Right hindlimb (tissue), 1 donor: Measurements from ENCODE around the gene FAM20A.
"Not testable (repeated sequence)": the region's sequence is repeated elsewhere in the genome, so short reads cannot be mapped to it uniquely, and the experiment has no call there.

Experiments
- DNase-seq: peaks from one replicate; pipeline ENCODE4 v3.0.0-alpha.2; 2018

FAM20A gene

GRCh38 chr17:68564415-68565111, 36.6 kb downstream of the FAM20A start:
- no peak for DNase-seq

DNA sequence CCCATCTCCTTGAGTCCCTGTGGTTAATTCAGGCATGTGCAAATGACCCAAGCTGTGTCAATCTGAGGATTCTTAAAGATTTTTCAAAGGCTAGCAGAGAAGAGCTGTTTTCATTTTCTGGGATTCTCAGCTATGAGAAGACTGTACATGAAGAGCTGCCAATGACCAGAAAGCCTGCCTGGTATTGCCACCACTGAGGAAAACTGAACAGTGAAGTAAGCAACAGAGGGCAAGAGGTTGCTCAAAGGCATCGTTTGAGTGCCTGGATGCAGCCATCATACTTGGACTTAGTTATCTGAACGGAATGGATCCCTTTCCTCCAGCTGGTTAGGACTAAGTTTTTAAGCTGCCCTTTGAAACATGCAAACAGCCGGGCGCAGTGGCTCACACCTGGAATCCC, 38.4 kb downstream of the FAM20A start:
- no peak for DNase-seq

GRCh38 chr17:68560966-68561720, 40.0 kb downstream of the FAM20A start:
- DNase-seq, result no peak

- no peak for DNase-seq
These were observed 41.9 kb downstream of the FAM20A start for GRCh38 chr17:68559316-68559715.

GRCh38 chr17:68556551-68556950, 44.6 kb downstream of the FAM20A start:
- no peak for DNase-seq

DNA sequence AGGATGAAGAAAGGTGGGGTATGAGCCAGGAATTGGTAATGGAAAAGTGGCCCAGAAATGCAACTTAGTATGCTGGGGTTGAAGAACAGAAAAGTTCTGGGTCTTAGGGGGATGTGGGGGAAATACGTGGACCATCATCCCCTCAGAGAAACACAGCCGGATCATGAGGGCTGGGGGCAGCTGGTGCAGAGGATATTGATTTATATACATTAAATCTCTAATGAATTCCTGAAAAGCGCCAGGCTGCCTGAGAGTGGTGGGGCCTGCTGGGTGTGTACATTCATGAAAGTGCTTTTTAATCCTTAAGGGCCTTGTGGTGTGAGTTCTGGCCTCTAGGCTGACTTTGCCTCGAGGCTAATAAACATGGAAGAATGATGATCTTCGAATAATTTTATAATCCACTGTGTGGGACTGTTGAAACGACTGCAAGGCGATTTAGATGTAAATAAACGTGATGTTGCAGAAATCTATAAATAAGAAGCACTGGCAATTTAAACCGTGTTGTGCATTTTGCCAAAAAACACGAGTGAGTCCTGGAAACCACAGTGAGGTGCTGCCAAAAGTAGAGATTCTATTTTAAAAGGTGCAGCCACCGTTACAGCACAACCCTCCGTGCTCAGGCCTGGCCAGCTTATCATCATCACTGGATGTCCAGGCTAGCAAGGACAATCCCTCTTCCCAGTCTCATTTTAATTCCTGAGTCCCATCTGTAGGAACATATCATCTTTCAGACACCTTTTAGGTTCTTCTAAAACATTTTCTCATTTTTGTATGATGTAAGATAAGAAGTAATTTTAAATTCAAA, 56.9 kb downstream of the FAM20A start:
- DNase-seq, result no peak

DNA sequence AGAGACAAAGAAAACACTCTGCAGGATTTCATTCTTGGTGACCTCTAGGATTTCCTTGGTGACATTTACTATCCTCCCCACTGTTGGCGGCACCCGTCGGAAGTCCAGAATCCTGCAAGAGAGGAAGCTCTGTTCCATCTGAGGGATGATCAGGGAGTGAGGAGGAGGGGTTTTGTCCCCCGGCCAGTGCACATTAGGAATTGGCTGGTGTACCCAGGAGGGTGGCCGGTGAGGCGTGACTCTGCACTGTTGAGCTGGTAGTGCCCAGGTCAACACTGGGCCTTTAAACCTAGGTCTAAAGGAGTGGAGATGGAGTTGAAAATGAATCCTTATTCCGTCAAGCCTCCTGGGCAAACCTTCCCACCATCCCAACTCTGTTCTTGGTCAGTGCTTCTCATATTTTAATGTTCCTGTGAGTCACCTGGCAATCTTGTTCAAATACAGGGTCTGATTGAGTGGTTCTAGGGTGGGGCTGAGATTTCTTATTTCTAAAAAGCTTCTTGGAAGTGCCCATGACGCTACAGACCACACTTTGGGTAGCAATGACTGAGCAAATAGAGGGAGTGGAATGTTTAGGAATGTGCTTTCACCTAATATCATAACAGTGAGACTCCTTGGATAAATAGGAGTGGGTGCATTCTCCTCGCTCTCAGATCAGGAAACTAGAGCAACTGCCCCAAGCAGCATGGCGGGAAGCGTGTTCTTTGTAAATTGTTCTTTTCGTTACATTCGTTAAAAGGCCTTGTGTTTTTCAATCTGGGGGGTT, 58.3 kb downstream of the FAM20A start:
- DNase-seq, result no peak

GRCh38 chr17:68541816-68542215, 59.4 kb downstream of the FAM20A start:
- no peak for DNase-seq

DNA sequence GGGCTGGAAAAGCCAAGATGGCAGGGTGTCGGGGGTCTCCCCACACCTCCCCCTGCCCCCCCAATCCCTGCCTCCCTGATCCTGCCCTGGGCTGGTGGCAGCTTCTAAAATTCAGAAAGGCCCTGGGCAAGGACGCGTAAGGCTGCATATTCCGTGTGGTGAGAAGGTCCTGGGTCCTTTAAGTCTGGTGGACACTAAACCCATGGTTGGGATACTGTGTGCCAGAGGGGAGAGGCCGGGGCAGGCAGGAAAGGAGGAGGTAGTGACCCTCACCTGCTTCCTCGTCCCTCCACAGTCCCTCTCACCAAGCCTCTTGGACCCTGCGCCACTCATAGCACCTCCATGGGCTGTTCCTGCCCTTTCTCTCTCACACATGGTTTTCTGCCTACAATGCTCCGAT, 60.2 kb downstream of the FAM20A start:
- DNase-seq, result no peak

DNA sequence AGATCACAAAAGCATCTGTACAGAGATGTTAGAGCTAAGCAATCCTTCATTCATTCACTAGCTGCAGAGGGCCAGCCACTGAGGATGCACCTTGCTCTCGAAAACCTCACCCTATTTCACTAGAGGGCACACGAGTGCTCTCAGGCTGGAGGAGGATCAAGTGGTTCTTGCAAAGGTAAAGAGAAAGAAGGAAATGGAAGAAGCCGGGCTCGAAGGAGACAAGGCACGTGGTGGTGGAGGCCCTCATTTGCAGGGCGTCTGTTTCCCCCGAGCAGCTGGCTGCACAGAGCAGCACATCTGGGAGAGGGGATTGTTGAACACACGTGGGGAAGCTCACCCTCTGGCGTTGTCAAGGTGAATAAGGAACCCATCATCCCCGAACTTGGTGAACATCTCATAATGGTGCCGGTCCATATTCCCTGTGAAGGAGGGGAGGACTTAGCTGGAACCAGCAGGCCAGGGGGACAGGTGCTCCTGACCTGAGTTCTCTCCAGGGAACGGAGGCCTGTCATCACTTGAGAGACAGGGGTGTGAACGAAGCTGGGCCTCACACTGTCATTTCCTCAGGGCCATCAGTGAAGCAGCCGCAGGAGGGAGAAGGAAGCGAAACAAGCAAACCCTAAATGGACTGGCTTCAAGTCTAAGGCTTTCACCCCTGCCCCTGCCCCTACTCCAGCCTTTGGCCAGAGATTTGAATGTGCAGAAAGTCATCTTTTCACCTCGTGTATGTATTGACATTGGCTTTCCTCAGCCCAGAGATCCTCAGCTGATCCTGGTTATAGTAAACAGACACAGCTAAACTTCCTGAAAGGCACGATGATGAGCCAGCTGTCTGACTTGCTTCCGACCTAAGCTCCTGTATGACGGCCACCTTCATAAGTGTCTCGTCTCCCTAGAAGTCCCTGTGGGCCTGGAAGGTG, 61.4 kb downstream of the FAM20A start:
- DNase-seq, result no peak

DNA sequence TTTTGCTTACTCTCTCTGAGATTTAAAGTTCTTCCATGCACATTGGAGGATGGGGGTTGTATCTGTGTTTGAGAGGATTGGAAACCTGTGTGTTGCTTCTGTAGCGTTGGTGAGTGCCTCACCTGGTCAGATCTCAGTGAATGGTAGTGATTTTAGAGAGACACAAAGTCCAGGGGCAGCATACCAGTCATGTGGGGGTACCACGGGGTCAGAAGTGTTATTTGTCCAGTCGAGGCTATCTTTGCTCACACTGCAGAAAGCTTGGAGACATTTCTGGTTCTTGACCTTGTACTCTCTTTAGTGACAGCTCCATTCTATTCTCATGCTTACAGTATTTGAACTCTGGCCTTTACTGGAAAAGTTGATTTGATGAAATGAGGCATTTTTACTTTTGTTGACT, 65.2 kb downstream of the FAM20A start:
- DNase-seq, result no peak

- no peak for DNase-seq
These were observed 66.5 kb downstream of the FAM20A start for GRCh38 chr17:68534695-68535088.

- DNase-seq, result no peak
These were observed 67.1 kb downstream of the FAM20A start for GRCh38 chr17:68533887-68534694.

DNA sequence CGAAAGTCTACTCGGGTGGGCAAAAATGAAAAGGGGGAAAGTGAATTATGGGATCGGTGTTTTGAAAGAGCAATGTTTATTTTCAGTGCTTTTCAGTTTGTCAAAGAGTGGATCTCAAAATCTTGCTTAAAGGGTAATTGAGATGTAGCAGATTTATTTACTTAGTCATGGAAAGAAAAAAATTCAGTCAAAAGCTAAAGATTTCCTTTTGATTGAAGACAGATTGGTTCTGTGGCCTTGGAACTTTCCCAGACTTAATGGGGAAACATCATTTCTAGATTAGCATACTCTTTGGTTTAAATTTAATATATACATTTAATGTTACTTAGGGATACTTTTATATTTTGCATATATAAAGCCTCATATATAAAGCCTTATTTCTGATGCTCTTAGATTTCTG, 68.3 kb downstream of the FAM20A start:
- no peak for DNase-seq

DNA sequence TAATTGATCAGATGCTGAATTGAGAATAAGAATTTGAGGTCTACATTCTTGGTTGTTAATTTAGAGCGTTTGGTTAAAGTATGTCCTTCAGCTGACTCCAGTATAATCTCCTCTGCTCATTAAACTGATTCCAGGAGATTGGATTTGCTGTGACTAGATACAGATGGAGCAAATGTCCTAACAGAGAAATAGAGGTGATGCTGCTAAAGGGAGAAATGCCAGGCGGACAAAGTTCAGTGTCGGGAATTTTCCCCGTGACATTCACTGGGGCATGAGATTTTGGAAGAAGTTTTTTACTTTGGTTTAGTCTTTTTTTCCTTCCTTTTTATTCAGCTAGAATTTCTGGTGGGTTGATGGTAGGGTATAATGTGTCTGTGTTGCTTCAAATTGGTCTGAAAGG, 69.9 kb downstream of the FAM20A start:
- no peak for DNase-seq

DNA sequence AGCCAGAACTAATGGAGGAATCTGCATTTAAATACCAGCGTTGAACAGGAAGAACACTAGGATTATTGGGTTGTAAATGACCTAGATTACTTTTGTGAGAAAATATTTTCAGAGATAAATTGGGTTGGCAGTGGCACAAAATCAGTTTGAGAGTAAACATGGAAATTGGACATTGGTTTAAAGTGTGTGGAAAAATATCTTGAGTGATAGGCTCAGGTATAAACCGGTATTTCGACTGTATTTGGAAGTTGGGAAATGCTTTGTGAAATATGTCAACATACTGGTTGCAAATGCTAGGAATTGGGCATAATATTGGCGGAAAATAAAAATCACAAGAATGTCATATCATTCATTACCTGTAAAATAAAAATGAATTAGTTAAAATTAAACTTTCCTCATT, 73.9 kb downstream of the FAM20A start:
- no peak for DNase-seq

DNA sequence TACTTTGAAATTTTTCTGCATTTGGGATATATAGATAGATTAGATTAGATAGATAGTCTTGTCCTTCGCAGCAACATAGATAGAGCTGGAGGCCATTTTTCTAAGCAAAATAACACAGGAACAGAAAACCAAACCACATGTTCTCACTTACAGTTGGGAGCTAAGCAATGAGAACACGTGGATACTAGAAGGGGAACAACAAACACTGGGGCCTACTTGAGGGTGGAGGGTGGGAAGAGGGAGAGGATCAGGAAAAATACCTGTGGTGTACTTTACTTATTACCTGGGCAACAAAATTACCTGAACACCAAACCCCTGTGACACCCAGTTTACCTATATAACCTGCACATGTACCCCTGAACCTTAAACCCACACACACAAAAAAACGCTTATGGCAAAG, 74.6 kb downstream of the FAM20A start:
- no peak for DNase-seq

DNA sequence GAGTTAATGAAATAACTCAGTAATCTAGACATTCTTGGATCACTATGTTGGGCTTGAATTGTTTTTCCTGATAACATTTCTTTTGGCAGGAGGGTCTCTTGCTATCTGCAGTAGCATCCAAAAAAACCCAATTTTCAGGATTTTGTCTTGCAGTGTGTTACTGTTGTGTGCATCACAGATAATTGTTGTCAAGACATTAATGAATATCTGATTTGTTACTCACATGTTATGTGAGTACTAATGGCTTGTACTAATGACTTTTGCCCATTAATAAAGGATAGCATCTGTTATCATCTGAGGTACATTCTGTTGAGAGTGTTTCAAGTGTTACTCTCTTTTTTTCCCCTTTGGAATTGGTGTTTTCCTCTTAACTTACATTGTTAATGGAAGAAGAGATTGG, 78.9 kb downstream of the FAM20A start:
- DNase-seq, result no peak

- no peak for DNase-seq
These were observed 81.3 kb downstream of the FAM20A start for GRCh38 chr17:68519911-68520310.

GRCh38 chr17:68519051-68519450, 82.1 kb downstream of the FAM20A start:
- DNase-seq, result not testable (repeated sequence)
